H1 (cell line): ENCODE results near the gene ZNF587B. TPM values are rescaled to one million over a fixed set of nuclear protein-coding genes. Genes with fewer than 3 reads are reported as not detected.
A peak's percentile ranks its signal among the peaks of the same experiment; 100 is the strongest.

Experiments used
- CTCF ChIA-PET: fragments of 300-600 bp; sonication (Branson Sonifier 250); formaldehyde crosslinking; loops from one replicate; lab custom pipeline; 2021; ENCODE audit not compliant: partially characterized antibody; lab: Charles Lee
- POLR2A ChIA-PET: fragments of 300-600 bp; sonication (Branson Sonifier 250); formaldehyde crosslinking; loops from one replicate; lab custom pipeline; 2021; ENCODE audit warnings: inconsistent platforms; ENCODE audit not compliant: partially characterized antibody; lab: Charles Lee
- DNase-seq, 2 experiments: peaks; one replicate each; pipeline versions ENCODE4 v3.0.0 to v3.0.0-alpha.2; 2010 to 2022; ENCODE audit warnings: low spot score in 2 of 2, low read depth in 1 of 2, mixed read lengths in 1 of 2
- FAIRE-seq: peaks from 2 replicates; lab custom pipeline; 2011; peaks lifted over from hg19 to GRCh38; lab: Jason Lieb, UNC
- H2AFZ ChIP-seq: 2 replicates; pipeline ENCODE4 v1.8.1; 2012; ENCODE audit warnings: low read length, inconsistent platforms
- H2AK5ac ChIP-seq: 2 replicates; pipeline ENCODE4 v1.6.1; 2013; ENCODE audit warnings: low read depth, low read length
- H2BK120ac ChIP-seq: replicated peaks from 2 replicates; pipeline ENCODE3; 2013; ENCODE audit warnings: low read depth, low read length, inconsistent platforms
- H2BK12ac ChIP-seq: 2 replicates; pipeline ENCODE4 v1.6.1; 2013; ENCODE audit warnings: low read depth, low read length
- H2BK15ac ChIP-seq: 2 replicates; pipeline ENCODE4 v1.6.1; 2013; ENCODE audit warnings: low read length
- H2BK20ac ChIP-seq: 2 replicates; pipeline ENCODE4 v1.6.1; 2013; ENCODE audit warnings: low read length
- H2BK5ac ChIP-seq: 2 replicates; pipeline ENCODE4 v1.6.1; 2013; ENCODE audit warnings: low read depth, low read length
- H3K14ac ChIP-seq: 2 replicates; pipeline ENCODE4 v1.6.1; 2013; ENCODE audit warnings: inconsistent platforms; ENCODE audit not compliant: insufficient read length
- H3K18ac ChIP-seq: 2 replicates; pipeline ENCODE4 v1.6.1; 2013; ENCODE audit warnings: low read length; ENCODE audit errors: extremely low read depth
- H3K23ac ChIP-seq: 2 replicates; pipeline ENCODE4 v1.6.1; 2013; ENCODE audit warnings: inconsistent platforms; ENCODE audit not compliant: insufficient read length
- H3K23me2 ChIP-seq: 2 replicates; pipeline ENCODE4 v1.6.1; 2013; ENCODE audit warnings: low read depth, low read length
- H3K27ac ChIP-seq: 2 replicates; pipeline ENCODE4 v1.6.1; 2011; ENCODE audit warnings: low read depth, low read length, inconsistent platforms
- H3K27me3 ChIP-seq, 4 experiments: replicated peaks in 1 of 4; 1 replicate in 1 of 4; 2 replicates in 3 of 4; pipeline versions ENCODE4 v1.6.1 to v1.8.1; 2011 to 2013; ENCODE audit warnings: low read length in 3 of 4, mild to moderate bottlenecking in 3 of 4, inconsistent platforms in 2 of 4, mixed read lengths in 2 of 4, moderate library complexity in 1 of 4; ENCODE audit not compliant: control insufficient read depth in 3 of 4, insufficient read depth in 3 of 4; ENCODE audit errors: extremely low read depth in 1 of 4
- H3K36me3 ChIP-seq, 4 experiments: 2 replicates each; pipeline versions ENCODE4 v1.6.1 to v1.8.1; 2011 to 2013; ENCODE audit warnings: mild to moderate bottlenecking in 4 of 4, low read length in 3 of 4, moderate library complexity in 2 of 4, control low read depth in 1 of 4, inconsistent platforms in 1 of 4; ENCODE audit not compliant: insufficient read depth in 4 of 4, control insufficient read depth in 2 of 4
- H3K4ac ChIP-seq: replicated peaks from 2 replicates; pipeline ENCODE3; 2013; ENCODE audit warnings: low read length, low read depth, mixed read lengths, inconsistent platforms; ENCODE audit not compliant: insufficient read length
- H3K4me1 ChIP-seq, 4 experiments: replicated peaks in 1 of 4; 1 replicate in 1 of 4; 2 replicates in 3 of 4; pipeline versions ENCODE4 v1.6.1 to v1.8.1; 2011 to 2013; ENCODE audit warnings: low read length in 3 of 4, inconsistent platforms in 2 of 4, mixed read lengths in 1 of 4; ENCODE audit not compliant: insufficient read depth in 4 of 4, control insufficient read depth in 3 of 4
- H3K4me2 ChIP-seq, 2 experiments: 2 replicates each; pipeline versions ENCODE4 v1.6.1 to v1.8.1; 2011 to 2013; ENCODE audit warnings: low read depth in 2 of 2, low read length in 2 of 2, control low read depth in 1 of 2, inconsistent platforms in 1 of 2, mild to moderate bottlenecking in 1 of 2; ENCODE audit not compliant: insufficient read depth in 1 of 2
- H3K4me3 ChIP-seq, 4 experiments: fragments of 200-600, 300-600 bp in 1 of 4; sonication (generic), shearing (Covaris generic), sonication (Bioruptor Twin) in 1 of 4; 2 replicates each; pipeline versions ENCODE4 v1.5.1 to v1.8.1; 2011 to 2016; ENCODE audit warnings: low read length in 4 of 4, low read depth in 3 of 4, control low read depth in 2 of 4, inconsistent platforms in 2 of 4, mild to moderate bottlenecking in 2 of 4, mixed read lengths in 1 of 4, moderate library complexity in 1 of 4; ENCODE audit not compliant: insufficient read depth in 2 of 4; ENCODE audit errors: extremely low read depth in 1 of 4
- H3K56ac ChIP-seq: replicated peaks from 2 replicates; pipeline ENCODE3; 2013; ENCODE audit warnings: low read depth, mild to moderate bottlenecking, mixed read lengths, low read length, inconsistent platforms; ENCODE audit not compliant: insufficient read length
- H3K79me1 ChIP-seq: 2 replicates; pipeline ENCODE4 v1.6.1; 2013; ENCODE audit warnings: low read depth, low read length, control low read depth
- H3K79me2 ChIP-seq, 2 experiments: 2 replicates each; pipeline versions ENCODE4 v1.6.1 to v1.8.1; 2012 to 2013; ENCODE audit warnings: low read length in 2 of 2, mild to moderate bottlenecking in 2 of 2, inconsistent platforms in 1 of 2; ENCODE audit not compliant: insufficient read depth in 2 of 2, control insufficient read depth in 1 of 2
- H3K9ac ChIP-seq, 4 experiments: replicated peaks in 1 of 4; 1 replicate in 1 of 4; 2 replicates in 3 of 4; pipeline versions ENCODE4 v1.6.1 to v1.8.1; 2011 to 2013; ENCODE audit warnings: low read depth in 3 of 4, low read length in 3 of 4, control low read depth in 2 of 4, mild to moderate bottlenecking in 2 of 4, moderate library complexity in 2 of 4, inconsistent platforms in 1 of 4; ENCODE audit errors: extremely low read depth in 1 of 4
- H3K9me3 ChIP-seq, 2 experiments: 2 replicates each; pipeline versions ENCODE4 v1.6.1 to v1.8.1; 2012 to 2013; ENCODE audit warnings: mild to moderate bottlenecking in 2 of 2, moderate library complexity in 2 of 2, control low read depth in 1 of 2, inconsistent platforms in 1 of 2, low read depth in 1 of 2, low read length in 1 of 2, mixed read lengths in 1 of 2; ENCODE audit not compliant: insufficient read depth in 2 of 2
- H4K20me1 ChIP-seq, 2 experiments: replicated peaks in 1 of 2; 2 replicates each; pipeline versions ENCODE3 to v1.8.1; 2011 to 2013; ENCODE audit warnings: inconsistent platforms in 2 of 2, low read length in 2 of 2, mild to moderate bottlenecking in 1 of 2; ENCODE audit not compliant: insufficient read depth in 2 of 2, control insufficient read depth in 1 of 2
- H4K5ac ChIP-seq: 2 replicates; pipeline ENCODE4 v1.6.1; 2013; ENCODE audit warnings: low read length, low read depth, mixed read lengths, inconsistent platforms; ENCODE audit not compliant: insufficient read length
- H4K8ac ChIP-seq: 2 replicates; pipeline ENCODE4 v1.8.0; 2013; ENCODE audit warnings: mild to moderate bottlenecking, moderate library complexity, low read length, inconsistent platforms; ENCODE audit not compliant: insufficient read depth; ENCODE audit errors: extremely low read depth
- H4K91ac ChIP-seq: replicated peaks from 2 replicates; pipeline ENCODE3; 2013; ENCODE audit warnings: low read length, mixed read lengths, inconsistent platforms; ENCODE audit not compliant: insufficient read length
- CTCF ChIP-seq, 3 experiments: IDR thresholded peaks; 1 replicate in 2 of 3; 2 replicates in 1 of 3; pipeline versions ENCODE4 v1.5.1 to v1.6.1; 2011; ENCODE audit warnings: low read length in 3 of 3, mild to moderate bottlenecking in 3 of 3, inconsistent platforms in 2 of 3, low read depth in 1 of 3, moderate library complexity in 1 of 3; ENCODE audit not compliant: insufficient read depth in 1 of 3; ENCODE audit errors: control extremely low read depth in 1 of 3
- GABPA ChIP-seq: IDR thresholded peaks from 2 replicates; pipeline ENCODE4 v1.6.1; 2011; ENCODE audit warnings: mild to moderate bottlenecking, low read length, moderate library complexity, borderline replicate concordance; ENCODE audit not compliant: insufficient read depth
- WGBS, 2 experiments: shearing (Covaris generic) in 1 of 2; methylation state at CpG; one replicate each; pipeline versions ENCODE4 v1.1.6 to v1.1.7; 2013 to 2015; ENCODE audit warnings: low lambda C conversion rate in 2 of 2, mixed read lengths in 2 of 2, inconsistent platforms in 1 of 2, low coverage in 1 of 2, missing lambda C conversion rate in 1 of 2; ENCODE audit not compliant: insufficient replicate concordance in 2 of 2, insufficient coverage in 1 of 2, insufficient read length in 1 of 2; ENCODE audit errors: extremely low coverage in 1 of 2, missing lambda C conversion rate in 1 of 2; 5-methylcytosine and 5-hydroxymethylcytosine counted together
- polyA plus RNA-seq, 7 experiments: library from polyadenylated mRNA; depleted of rRNA in 3 of 7; stranded (reverse) in 5 of 7; unstranded in 2 of 7; fragments of >200 nt in 5 of 7; fragments of 200-250 nt in 2 of 7; gene quantifications; 1 replicate in 5 of 7; 2 replicates in 1 of 7; 4 replicates in 1 of 7; pipeline versions ENCODE4 v1.2.1 to v1.2.3, GENCODE V29; 2011 to 2013; ENCODE audit warnings: missing spikeins in 2 of 7, mixed read lengths in 2 of 7
- total RNA-seq: library from RNA; stranded (reverse); fragmentation: NEBNext Ultra II Directional; extraction: Animal tissue kit (Norgen Biotek cat#: 25700); gene quantifications from 2 replicates; pipeline ENCODE4 v1.2.1, GENCODE V29; 2021

ZNF587B gene
- total and polyA plus RNA-seq, 2 of the 8 experiments (the other 6 are each of a cell fraction or from before 2014, with no cell fraction given): 13.8 to 60.1 TPM

GRCh38 chr19:57817976-57818375 lies 12.1 kb upstream of the ZNF587B start:
- no peak for TF ChIP-seq CTCF (IDR thresholded peaks at IDR 0.05; ENCODE audit: control extremely low read depth in 1 of 3, insufficient read depth in 1 of 3, low read depth in 1 of 3, low read length in 3 of 3)
- TF ChIP-seq GABPA: no peak
- TF ChIP-seq, all 59 proteins: peak for 0
- H2BK5ac ChIP-seq: no peak overlapping the region
- no peak overlapping the region for H3K27ac ChIP-seq
- DNase-seq: no peak
- H3K23ac ChIP-seq: no peak overlapping the region
- no peak overlapping the region for H3K4me3 ChIP-seq
- no peak overlapping the region for H3K4ac ChIP-seq
- ChIA-PET CTCF (interaction anchor here (0.8 to 1.3 kb wide), 2 partner anchors 71 to 1749 kb away, joined by 3 to 5 read pairs; partner anchors contain the start of gene ZNF776), POLR2A (interaction anchor here (0.6 to 5.6 kb wide), 4 partner anchors 12 to 70 kb away, joined by 3 to 52 read pairs (median 24); partner anchors contain the start of genes ZNF587B and ZNF814)
- peaks cover 4% of the 10 kb centered on the region; the same call in 1 of the 2 replicates for H3K79me1 ChIP-seq
- no peak overlapping the region for H4K8ac ChIP-seq
- H2BK120ac ChIP-seq: no peak overlapping the region
- H4K20me1 ChIP-seq: peaks cover 3 to 7% of the 10 kb centered on the region in 2 experiments
- H2AK5ac ChIP-seq: 0 out of 2 replicates have a peak overlapping the region, but pooled peaks have one; percentile 15
- no peak overlapping the region; a peak in 1 of 4 replicates for H3K4me2 ChIP-seq
- H3K4me1 ChIP-seq: peaks cover 3 to 7% (median 5%) of the 10 kb centered on the region in 4 experiments
- no peak overlapping the region for H2BK12ac ChIP-seq
- H3K9me3 ChIP-seq: no peaks in the 10 kb centered on the region
- H3K27me3 ChIP-seq: no peaks in the 10 kb centered on the region
- H3K18ac ChIP-seq: no peak overlapping the region
- no peak overlapping the region for H2BK15ac ChIP-seq
- H3K9ac ChIP-seq: no peak overlapping the region
- H3K14ac ChIP-seq: no peak overlapping the region
- no peak overlapping the region for H3K56ac ChIP-seq
- H4K91ac ChIP-seq: no peak overlapping the region
- H2BK20ac ChIP-seq: no peak overlapping the region
- H3K23me2 ChIP-seq: peaks cover 7% of the 10 kb centered on the region
- FAIRE-seq: no peak
- H3K79me2 ChIP-seq: peaks cover 12 to 42% of the 10 kb centered on the region in 2 experiments
- H2AFZ ChIP-seq: no peak overlapping the region
- 91% methylated on average over 14 of the region's 14 CpGs; no CpG with 5 or more reads in 1 of the 2 experiments for WGBS, 2 experiments
- peaks cover 0 to 8% (median 0%) of the 10 kb centered on the region in 4 experiments; a peak in 2 of 8 replicates for H3K36me3 ChIP-seq
- H4K5ac ChIP-seq: no peak overlapping the region
